Ovary (tissue), 9 donors: Measurements from ENCODE around the gene SDK1. TPM values are rescaled to one million over a fixed set of nuclear protein-coding genes. Genes with fewer than 3 reads are reported as not detected.

Experiments used
- DNase-seq, 5 donors: peaks; one replicate each; pipeline ENCODE4 v3.0.0-alpha.2; 2019 to 2020
- H3K27ac ChIP-seq, 2 donors: fragments of 200-600 bp; one replicate each; pipeline versions ENCODE4 v1.5.1 to v1.8.0; 2019 to 2022
- H3K27me3 ChIP-seq: fragments of 200-600 bp; one replicate; pipeline ENCODE4 v1.8.0; 2022
- H3K36me3 ChIP-seq: fragments of 200-600 bp; sonication (generic); one replicate; pipeline ENCODE4 v1.5.1; 2019
- H3K4me1 ChIP-seq: one replicate; pipeline ENCODE4 v1.8.1; 2013; ENCODE audit warnings: mild to moderate bottlenecking, moderate library complexity; ENCODE audit not compliant: insufficient read depth
- H3K4me3 ChIP-seq: fragments of 200-600 bp; sonication (generic); one replicate; pipeline ENCODE4 v1.5.1; 2017
- H3K9me3 ChIP-seq, 2 donors: fragments of 200-600 bp in 1 of 2; sonication (generic) in 1 of 2; one replicate each; pipeline versions ENCODE4 v1.5.1 to v1.8.1; 2013 to 2019; ENCODE audit warnings: mild to moderate bottlenecking in 1 of 2, moderate library complexity in 1 of 2
- EP300 ChIP-seq: sonication (generic); formaldehyde crosslinking; IDR thresholded peaks from one replicate; pipeline ENCODE4 v1.6.1; 2017; ENCODE audit warnings: antibody characterized with exemption
- POLR2A ChIP-seq: fragments of 450-650 bp; IDR thresholded peaks from one replicate; pipeline ENCODE4 v1.6.1; 2017; ENCODE audit warnings: antibody characterized with exemption, mild to moderate bottlenecking, moderate library complexity
- WGBS, 3 donors: extraction: QIAGEN DNeasy Blood & Tissue Kit in 1 of 3; methylation state at CpG; one replicate each; pipeline versions ENCODE4 v1.1.5 to v1.1.7; 2013 to 2017; 5-methylcytosine and 5-hydroxymethylcytosine counted together
- intact Hi-C, 4 donors: fragments of 100-400 bp; cut with DNase I; formaldehyde crosslinking; loops; one replicate each; pipeline versions ENCODE4 v1.11.0 to v1.15.1; 2022 to 2023
- polyA plus RNA-seq, 2 donors: library from polyadenylated mRNA; stranded (reverse); fragments of 200-250 nt in 1 of 2; fragments of 350-450 nt in 1 of 2; fragmentation: Illumina TruSeq in 1 of 2; extraction: RNeasy Lipid Tissue Mini Kit (QIAGEN cat#74804) in 1 of 2; gene quantifications; one replicate each; pipeline ENCODE4 v1.2.3, GENCODE V29; 2013 to 2014
- total RNA-seq, 7 donors: library from RNA; depleted of rRNA in 2 of 7; stranded (reverse); fragments of >200 nt in 2 of 7; fragmentation: NEBNext Ultra II Directional in 3 of 7; extraction: Animal tissue kit (Norgen Biotek cat#: 25700) in 3 of 7; gene quantifications; one replicate each; pipeline versions ENCODE4 v1.1.0 to v1.2.4, GENCODE V29; 2016 to 2023
- TF ChIP-seq, protein P1 (sequence below), 3 donors: fragments of 450-650 bp in 2 of 3; fragments of 200-600 bp in 1 of 3; IDR thresholded peaks; one replicate each; pipeline versions ENCODE4 v1.5.1 to v1.8.0; 2016 to 2022; ENCODE audit warnings: antibody characterized with exemption in 3 of 3, mild to moderate bottlenecking in 1 of 3
- donor health status: DM: no; HTN: no; CAD: no; lungs with moderate emphysema.
- donor health status: DM: no; HTN: no; CAD: no.
- donor health status: Bipolar disorder and iron deficiency.
- donor health status: DM: yes; HTN: yes; CAD: no.
- donor health status: DM: no; HTN: no; CAD: no.
- donor health status: DM: yes; HTN: yes; CAD: no.

Gene SDK1
- total and polyA plus RNA-seq, 9 donors = 1.2 to 13.3 (median 4.4) TPM

DNA sequence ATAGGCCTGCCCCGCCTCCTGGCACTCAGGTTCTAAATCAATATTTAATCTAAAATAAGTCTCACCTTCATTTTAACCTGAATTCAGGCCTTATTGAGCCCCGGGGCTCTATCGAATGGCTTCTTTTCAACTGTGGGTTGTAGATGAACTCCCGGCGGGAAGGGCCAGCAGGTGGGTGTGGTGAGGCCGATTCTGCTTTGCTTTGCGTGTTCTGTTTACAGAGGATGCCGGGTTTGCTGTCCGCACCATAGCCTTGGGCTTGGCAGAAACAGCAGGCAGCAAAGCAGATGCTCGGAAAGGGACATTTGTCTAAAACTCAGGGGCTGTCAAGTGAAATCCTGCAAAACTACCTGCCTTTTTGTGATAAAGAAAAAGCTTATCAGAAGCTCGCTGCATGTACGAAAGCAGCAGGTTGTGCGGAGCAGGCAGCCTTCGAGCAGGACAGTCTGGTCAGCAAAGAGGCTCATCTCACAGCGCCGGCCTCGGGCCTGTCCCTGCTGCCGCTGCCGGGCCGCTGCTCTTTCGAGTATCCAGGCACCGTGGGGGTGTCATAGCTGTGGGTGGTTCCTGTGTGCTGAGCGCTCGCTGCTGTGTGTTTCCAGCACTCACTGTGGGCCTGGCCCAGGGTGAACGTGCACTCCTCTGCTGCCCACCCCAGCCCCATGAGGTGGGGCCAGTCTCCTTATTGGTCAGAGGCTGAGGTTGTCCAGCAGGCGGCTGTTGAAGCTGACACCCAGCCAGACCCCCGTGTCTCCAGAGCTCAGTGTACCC, 946.2 kb downstream of the SDK1 start:
- H3K9me3 ChIP-seq = no peaks in the 10 kb centered on the region
- no peak for DNase-seq
- no peaks in the 10 kb centered on the region for H3K36me3 ChIP-seq
- H3K4me1 ChIP-seq = no peaks in the 10 kb centered on the region
- WGBS, 3 donors = 65 to 75% (median 73%) methylated on average over 27 of the region's 27 CpGs
- intact Hi-C loops = no loop called here
- H3K4me3 ChIP-seq = no peak overlapping the region
- TF ChIP-seq, protein P1, sequence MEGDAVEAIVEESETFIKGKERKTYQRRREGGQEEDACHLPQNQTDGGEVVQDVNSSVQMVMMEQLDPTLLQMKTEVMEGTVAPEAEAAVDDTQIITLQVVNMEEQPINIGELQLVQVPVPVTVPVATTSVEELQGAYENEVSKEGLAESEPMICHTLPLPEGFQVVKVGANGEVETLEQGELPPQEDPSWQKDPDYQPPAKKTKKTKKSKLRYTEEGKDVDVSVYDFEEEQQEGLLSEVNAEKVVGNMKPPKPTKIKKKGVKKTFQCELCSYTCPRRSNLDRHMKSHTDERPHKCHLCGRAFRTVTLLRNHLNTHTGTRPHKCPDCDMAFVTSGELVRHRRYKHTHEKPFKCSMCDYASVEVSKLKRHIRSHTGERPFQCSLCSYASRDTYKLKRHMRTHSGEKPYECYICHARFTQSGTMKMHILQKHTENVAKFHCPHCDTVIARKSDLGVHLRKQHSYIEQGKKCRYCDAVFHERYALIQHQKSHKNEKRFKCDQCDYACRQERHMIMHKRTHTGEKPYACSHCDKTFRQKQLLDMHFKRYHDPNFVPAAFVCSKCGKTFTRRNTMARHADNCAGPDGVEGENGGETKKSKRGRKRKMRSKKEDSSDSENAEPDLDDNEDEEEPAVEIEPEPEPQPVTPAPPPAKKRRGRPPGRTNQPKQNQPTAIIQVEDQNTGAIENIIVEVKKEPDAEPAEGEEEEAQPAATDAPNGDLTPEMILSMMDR (IDR thresholded peaks at IDR 0.05) = no peak
- TF ChIP-seq EP300 = no peak
- TF ChIP-seq POLR2A = no peak
- no peak overlapping the region for H3K27ac ChIP-seq
- no peaks in the 10 kb centered on the region for H3K27me3 ChIP-seq

DNA sequence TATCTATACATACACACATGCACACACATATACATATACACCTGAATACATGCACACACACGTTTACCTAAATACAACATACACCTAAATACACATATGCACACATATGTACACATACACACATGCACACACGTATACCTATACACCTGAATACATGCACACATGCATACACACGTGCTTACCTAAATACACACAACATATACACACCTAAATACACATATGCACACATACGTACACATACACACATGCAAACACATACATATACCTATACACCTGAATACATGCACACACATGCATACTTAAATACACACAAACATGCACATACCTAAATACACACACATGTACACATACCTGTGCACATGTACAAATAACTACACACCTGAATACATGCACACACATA, 947.2 kb downstream of the SDK1 start:
- DNase-seq = no peak
- Histone ChIP-seq H3K9me3 (no peaks in the 10 kb centered on the region), H3K27ac (no peak overlapping the region), H3K4me3 (no peak overlapping the region), H3K27me3 (no peaks in the 10 kb centered on the region), H3K4me1 (no peaks in the 10 kb centered on the region), H3K36me3 (no peaks in the 10 kb centered on the region)
- WGBS, 3 donors = 73 to 88% (median 81%) methylated on average over 4 of the region's 4 CpGs
- intact Hi-C loops = no loop called here
- TF ChIP-seq, protein P1 (IDR thresholded peaks at IDR 0.05) = no peak
- TF ChIP-seq EP300 (no peak), POLR2A (no peak)

DNA sequence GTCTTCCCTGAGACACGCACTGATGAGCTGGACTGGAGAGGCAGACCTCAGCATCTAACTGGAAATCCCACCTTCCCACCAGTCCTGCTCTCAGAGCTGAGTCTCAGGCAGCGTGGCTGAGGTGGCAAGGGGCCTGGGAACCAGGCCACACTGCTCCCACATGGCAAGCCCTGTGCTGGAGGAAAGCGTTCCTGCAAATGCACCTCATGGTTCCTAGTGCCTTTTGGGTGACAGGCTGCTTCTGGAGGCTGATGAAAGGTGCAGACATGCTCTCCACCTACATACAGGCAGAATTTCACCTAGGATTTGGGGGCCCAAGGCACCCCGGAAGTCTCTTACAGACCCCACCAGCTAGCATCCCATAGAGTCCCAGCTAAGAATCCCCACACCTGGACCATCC, 948.2 kb downstream of the SDK1 start:
- WGBS, 3 donors = 74 to 92% (median 81%) methylated on average over 4 of the region's 4 CpGs
- Histone ChIP-seq H3K36me3 (no peaks in the 10 kb centered on the region), H3K4me1 (no peaks in the 10 kb centered on the region), H3K9me3 (no peaks in the 10 kb centered on the region), H3K27ac (no peak overlapping the region), H3K4me3 (no peak overlapping the region), H3K27me3 (no peaks in the 10 kb centered on the region)
- intact Hi-C loops = no loop called here
- no peak for TF ChIP-seq POLR2A
- TF ChIP-seq EP300 = no peak
- TF ChIP-seq, protein P1 (IDR thresholded peaks at IDR 0.05) = no peak
- no peak for DNase-seq

DNA sequence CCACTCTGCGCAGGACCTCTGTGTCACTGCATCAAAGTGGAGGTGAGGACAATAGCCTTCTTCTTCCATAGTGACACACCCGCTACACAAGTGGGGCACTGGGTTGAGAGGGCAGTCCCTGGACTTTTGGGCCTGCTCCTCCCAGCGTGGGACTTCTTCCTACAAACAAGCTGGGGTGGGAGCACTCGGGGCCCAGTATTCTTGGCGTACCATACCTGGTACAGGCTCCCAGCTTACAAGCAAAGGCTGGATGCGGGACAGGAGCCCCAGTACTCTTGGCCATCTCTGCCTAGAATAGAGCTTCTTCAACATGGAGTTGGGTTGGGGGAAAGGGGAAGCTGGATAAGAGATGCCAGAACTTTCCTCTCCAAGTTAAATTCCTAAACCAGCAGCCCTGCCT, 954.3 kb downstream of the SDK1 start:
- Histone ChIP-seq H3K27ac (no peak overlapping the region), H3K4me3 (no peak overlapping the region), H3K4me1 (no peaks in the 10 kb centered on the region), H3K27me3 (no peaks in the 10 kb centered on the region), H3K9me3 (no peaks in the 10 kb centered on the region), H3K36me3 (no peaks in the 10 kb centered on the region)
- 92 to 98% (median 97%) methylated on average over 6 of the region's 6 CpGs for WGBS, 3 donors
- intact Hi-C loops = no loop called here
- no peak for TF ChIP-seq POLR2A
- DNase-seq = no peak

DNA sequence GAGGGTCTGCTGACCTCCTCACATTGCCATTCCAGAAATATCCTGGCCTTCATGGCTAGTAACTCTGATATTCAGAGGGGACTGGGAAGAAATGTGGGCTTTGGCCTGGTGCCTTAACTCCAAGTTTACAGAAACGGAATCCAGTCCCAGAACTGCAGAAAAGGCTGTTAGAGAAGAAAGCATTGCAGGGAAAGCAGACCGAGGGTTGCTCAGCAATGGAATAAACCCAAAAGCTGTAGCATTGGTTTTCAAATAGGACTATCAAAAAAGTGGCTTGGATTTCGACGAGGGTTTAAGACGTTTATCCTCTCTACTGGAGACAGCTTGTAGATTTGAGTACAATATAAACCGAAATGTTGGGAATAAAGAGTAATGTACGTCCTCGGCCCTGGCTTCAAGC, 955.2 kb downstream of the SDK1 start:
- Histone ChIP-seq H3K9me3 (no peaks in the 10 kb centered on the region), H3K4me1 (peaks cover 2% of the 10 kb centered on the region), H3K36me3 (no peaks in the 10 kb centered on the region), H3K4me3 (no peak overlapping the region), H3K27me3 (no peaks in the 10 kb centered on the region), H3K27ac (no peak overlapping the region)
- no peak for TF ChIP-seq EP300
- TF ChIP-seq, protein P1 (IDR thresholded peaks at IDR 0.05) = no peak
- TF ChIP-seq POLR2A = no peak
- DNase-seq = no peak
- intact Hi-C loops = no loop called here
- 51 to 69% (median 60%) methylated on average over 8 of the region's 8 CpGs for WGBS, 3 donors
